Activated CD8-positive, alpha-beta T cell treated with anti-CD3 and anti-CD28 coated beads, Interleukin-2, amount 10 ng/mL, durations not matched to agents 7 days and 5 days (primary cell): ENCODE measurements around the gene HLA-E. TPM values are rescaled to one million over a fixed set of nuclear protein-coding genes. Genes with fewer than 3 reads are reported as not detected.
"Not testable (repeated sequence)": the region's sequence is repeated elsewhere in the genome, so short reads cannot be mapped to it uniquely, and the experiment has no call there.

Experiments used
- ATAC-seq: fragments of 150-1000 bp; cut with Tn5 transposase; one replicate; pipeline ENCODE4 v1.10.0; 2021; ENCODE audit warnings: moderate library complexity
- CTCF ChIA-PET: fragments of 350-600 bp; sonication (Branson Sonifier 250); formaldehyde crosslinking; loops from one replicate; lab custom pipeline; 2021; ENCODE audit warnings: antibody characterized with exemption; lab: Charles Lee
- POLR2A ChIA-PET: fragments of 350-600 bp; sonication (Branson Sonifier 250); formaldehyde crosslinking; loops from one replicate; lab custom pipeline; 2021; ENCODE audit warnings: antibody characterized with exemption; lab: Charles Lee
- DNase-seq: peaks from one replicate; pipeline ENCODE4 v3.0.0-alpha.2; 2020
- H3K27ac Mint-ChIP-seq: one replicate; pipeline ENCODE4 v1.8.0; 2021; ENCODE audit warnings: mild to moderate bottlenecking, mixed read lengths
- H3K27me3 Mint-ChIP-seq: one replicate; pipeline ENCODE4 v1.8.0; 2021; ENCODE audit warnings: low read depth, mixed read lengths
- H3K36me3 Mint-ChIP-seq: one replicate; pipeline ENCODE4 v1.8.0; 2021; ENCODE audit warnings: low read depth, mixed read lengths
- H3K4me1 Mint-ChIP-seq: one replicate; pipeline ENCODE4 v1.8.0; 2021; ENCODE audit warnings: low read depth, mixed read lengths
- H3K4me3 Mint-ChIP-seq: one replicate; pipeline ENCODE4 v1.8.0; 2021; ENCODE audit warnings: mild to moderate bottlenecking, mixed read lengths
- H3K9me3 Mint-ChIP-seq: one replicate; pipeline ENCODE4 v1.8.0; 2022; ENCODE audit warnings: mixed read lengths; ENCODE audit not compliant: insufficient read depth
- total RNA-seq, 2 experiments: library from RNA; stranded (reverse); gene quantifications; one replicate each; pipeline ENCODE4 v1.2.3, GENCODE V29; 2021

Gene HLA-E
- total RNA-seq, 2 experiments from 2014 or later = 523 to 536 TPM

- Mint-ChIP-seq H3K36me3 (peaks cover 3% of the 10 kb centered on the region), H3K27me3 (peaks cover 86% of the 10 kb centered on the region), H3K4me1 (peaks cover 11% of the 10 kb centered on the region)
Measured at GRCh38 chr6:30459145-30459544, 30.2 kb upstream of the HLA-E start.

GRCh38 chr6:30461055-30461454 is 28.3 kb upstream of the HLA-E start:
- ChIA-PET CTCF (no interaction called here), POLR2A (no interaction called here)
- ATAC-seq (no peak), DNase-seq (no peak)
- H3K27me3 Mint-ChIP-seq = peaks cover 84% of the 10 kb centered on the region
- H3K27ac Mint-ChIP-seq = no peak overlapping the region
- H3K4me1 Mint-ChIP-seq = peaks cover 20% of the 10 kb centered on the region
- no peak overlapping the region for H3K4me3 Mint-ChIP-seq
- peaks cover 16% of the 10 kb centered on the region for H3K9me3 Mint-ChIP-seq
- peaks cover 3% of the 10 kb centered on the region for H3K36me3 Mint-ChIP-seq

More at GRCh38 chr6:30459145-30459544, 30.2 kb upstream of the HLA-E start:
- ChIA-PET POLR2A (interaction anchor here (0.6 to 0.9 kb wide), 2 partner anchors 50 to 85 kb away, joined by 3 read pairs; no protein-coding TSS in a partner anchor), CTCF (interaction anchor here (1.2 kb wide), 1 partner anchor 35 kb away, joined by 3 read pairs; no protein-coding TSS in a partner anchor)
- peaks cover 16% of the 10 kb centered on the region for H3K9me3 Mint-ChIP-seq
- no peak overlapping the region for H3K4me3 Mint-ChIP-seq
- ATAC-seq (no peak), DNase-seq (no peak)
- H3K27ac Mint-ChIP-seq = no peak overlapping the region

- H3K9me3 Mint-ChIP-seq = peaks cover 16% of the 10 kb centered on the region
- ChIA-PET CTCF (interaction anchor here (1.2 to 6.1 kb wide), 3 partner anchors 7 to 79 kb away, joined by 3 to 44 read pairs (median 6); no protein-coding TSS in a partner anchor), POLR2A (no interaction called here)
- H3K27me3 Mint-ChIP-seq = peaks cover 85% of the 10 kb centered on the region
- DNase-seq (no peak), ATAC-seq (no peak)
- no peak overlapping the region for H3K4me3 Mint-ChIP-seq
- peaks cover 29% of the 10 kb centered on the region for H3K4me1 Mint-ChIP-seq
- no peak overlapping the region for H3K27ac Mint-ChIP-seq
- H3K36me3 Mint-ChIP-seq = peaks cover 3% of the 10 kb centered on the region
Measured at GRCh38 chr6:30462482-30462881, 26.8 kb upstream of the HLA-E start.

- H3K27me3 Mint-ChIP-seq = peaks cover 82% of the 10 kb centered on the region
- peak; percentile 21 for ATAC-seq
- peaks cover 16% of the 10 kb centered on the region for H3K9me3 Mint-ChIP-seq
- no peak overlapping the region for H3K4me3 Mint-ChIP-seq
- DNase-seq = peak; percentile 28
- H3K36me3 Mint-ChIP-seq = peaks cover 3% of the 10 kb centered on the region
- peaks cover 29% of the 10 kb centered on the region for H3K4me1 Mint-ChIP-seq
- H3K27ac Mint-ChIP-seq = no peak overlapping the region
- CTCF ChIA-PET = interaction anchor here (0.8 to 6.1 kb wide), 7 partner anchors 8 to 134 kb away, joined by 3 to 44 read pairs (median 5); no protein-coding TSS in a partner anchor
- POLR2A ChIA-PET = no interaction called here
Measured at GRCh38 chr6:30463242-30463641, 26.1 kb upstream of the HLA-E start.

GRCh38 chr6:30463651-30464618 is 25.4 kb upstream of the HLA-E start:
- ATAC-seq (peak; percentile 64), DNase-seq (peak; percentile 78)
- Mint-ChIP-seq H3K27me3 (peaks cover 80% of the 10 kb centered on the region), H3K4me3 (no peak overlapping the region), H3K27ac (no peak overlapping the region), H3K36me3 (peaks cover 2% of the 10 kb centered on the region), H3K4me1 (peaks cover 29% of the 10 kb centered on the region), H3K9me3 (peaks cover 12% of the 10 kb centered on the region)
- CTCF ChIA-PET = interaction anchor here (0.8 to 6.1 kb wide), 8 partner anchors 9 to 133 kb away, joined by 3 to 44 read pairs (median 5); no protein-coding TSS in a partner anchor
- POLR2A ChIA-PET = no interaction called here

GRCh38 chr6:30465595-30466306 is 23.6 kb upstream of the HLA-E start:
- Mint-ChIP-seq H3K27me3 (peaks cover 77% of the 10 kb centered on the region), H3K4me3 (no peak overlapping the region), H3K4me1 (peaks cover 29% of the 10 kb centered on the region), H3K27ac (no peak overlapping the region), H3K36me3 (no peaks in the 10 kb centered on the region), H3K9me3 (no peaks in the 10 kb centered on the region)
- ATAC-seq (no peak), DNase-seq (no peak)
- ChIA-PET POLR2A (interaction anchor here (0.8 kb wide), 1 partner anchor 103 kb away, joined by 3 read pairs; no protein-coding TSS in a partner anchor), CTCF (interaction anchor here (1.3 to 8.3 kb wide), 8 partner anchors 12 to 132 kb away, joined by 3 to 54 read pairs (median 8); no protein-coding TSS in a partner anchor)

- Mint-ChIP-seq H3K27ac (no peak overlapping the region), H3K4me1 (peaks cover 9% of the 10 kb centered on the region), H3K4me3 (no peak overlapping the region), H3K9me3 (peaks cover 12% of the 10 kb centered on the region), H3K36me3 (peaks cover 3% of the 10 kb centered on the region), H3K27me3 (peaks cover 65% of the 10 kb centered on the region)
- ATAC-seq (no peak), DNase-seq (no peak)
- ChIA-PET POLR2A (interaction anchor here (0.6 kb wide), 1 partner anchor 713 kb away, joined by 4 read pairs; no protein-coding TSS in a partner anchor), CTCF (interaction anchor here (0.9 to 8.3 kb wide), 7 partner anchors 11 to 74 kb away, joined by 3 to 54 read pairs (median 4); no protein-coding TSS in a partner anchor)
Measured at GRCh38 chr6:30470968-30471367, 18.3 kb upstream of the HLA-E start.

- DNase-seq, POLR2A ChIA-PET, CTCF ChIA-PET, H3K36me3 Mint-ChIP-seq, ATAC-seq, H3K4me1 Mint-ChIP-seq, H3K27ac Mint-ChIP-seq, H3K4me3 Mint-ChIP-seq: not testable (repeated sequence)
- Mint-ChIP-seq H3K27me3 (peaks cover 69% of the 10 kb centered on the region), H3K9me3 (peaks cover 18% of the 10 kb centered on the region)
Measured at GRCh38 chr6:30475116-30475515, 14.2 kb upstream of the HLA-E start.

- POLR2A ChIA-PET = interaction anchor here (1.3 kb wide), 1 partner anchor 10 kb away, joined by 4 read pairs; no protein-coding TSS in a partner anchor
- peak overlapping the region; percentile 22 for H3K4me3 Mint-ChIP-seq
- CTCF ChIA-PET = interaction anchor here (0.8 to 10.3 kb wide), 11 partner anchors 12 to 250 kb away, joined by 3 to 464 read pairs (median 51); partner anchors contain the start of genes GNL1 and PRR3
- DNase-seq (peak; percentile 75), ATAC-seq (peak; percentile 75)
- H3K4me1 Mint-ChIP-seq = peaks cover 21% of the 10 kb centered on the region
- H3K27me3 Mint-ChIP-seq = peaks cover 61% of the 10 kb centered on the region
- H3K27ac Mint-ChIP-seq = peak overlapping the region; percentile 22
- H3K36me3 Mint-ChIP-seq = peaks cover 5% of the 10 kb centered on the region
- peaks cover 7% of the 10 kb centered on the region for H3K9me3 Mint-ChIP-seq
Measured at GRCh38 chr6:30480536-30481156, 8.7 kb upstream of the HLA-E start.

GRCh38 chr6:30481211-30481964 is 7.9 kb upstream of the HLA-E start:
- CTCF ChIA-PET = interaction anchor here (1.0 to 10.3 kb wide), 28 partner anchors 10 to 610 kb away, joined by 3 to 464 read pairs (median 5); partner anchors contain the start of genes ABCF1, GNL1 and PRR3
- ATAC-seq (no peak), DNase-seq (no peak)
- Mint-ChIP-seq H3K27me3 (peaks cover 60% of the 10 kb centered on the region), H3K4me1 (peaks cover 21% of the 10 kb centered on the region), H3K36me3 (peaks cover 5% of the 10 kb centered on the region), H3K4me3 (no peak overlapping the region), H3K9me3 (peaks cover 7% of the 10 kb centered on the region), H3K27ac (no peak overlapping the region)
- POLR2A ChIA-PET = interaction anchor here (0.9 to 1.4 kb wide), 3 partner anchors 9 to 191 kb away, joined by 3 to 6 read pairs (median 4); partner anchors contain the start of gene DHX16
